ENCODE data around the gene BSND.

- no peak for TF ChIP-seq CBX5 (IDR thresholded peaks at IDR 0.05; ENCODE audit: borderline replicate concordance, low read depth)
- TF ChIP-seq ZNF165 (CRISPR knock-in tag; IDR thresholded peaks at IDR 0.05; ENCODE audit: borderline replicate concordance): no peak
- TF ChIP-seq PCBP2 (IDR thresholded peaks at IDR 0.05; ENCODE audit: low read depth, low read length, poor library complexity, severe bottlenecking): no peak
- no peak for TF ChIP-seq HMGXB4 (CRISPR knock-in tag; IDR thresholded peaks at IDR 0.05)
- TF ChIP-seq NFYB (IDR thresholded peaks at IDR 0.05; ENCODE audit: extremely low read depth, insufficient read length): no peak
- TF ChIP-seq, protein P1, sequence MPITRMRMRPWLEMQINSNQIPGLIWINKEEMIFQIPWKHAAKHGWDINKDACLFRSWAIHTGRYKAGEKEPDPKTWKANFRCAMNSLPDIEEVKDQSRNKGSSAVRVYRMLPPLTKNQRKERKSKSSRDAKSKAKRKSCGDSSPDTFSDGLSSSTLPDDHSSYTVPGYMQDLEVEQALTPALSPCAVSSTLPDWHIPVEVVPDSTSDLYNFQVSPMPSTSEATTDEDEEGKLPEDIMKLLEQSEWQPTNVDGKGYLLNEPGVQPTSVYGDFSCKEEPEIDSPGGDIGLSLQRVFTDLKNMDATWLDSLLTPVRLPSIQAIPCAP (CRISPR knock-in tag; IDR thresholded peaks at IDR 0.05; ENCODE audit: borderline replicate concordance): no peak
- no peak for TF ChIP-seq CTCF (IDR thresholded peaks at IDR 0.05 in 2 of 3, conservative IDR thresholded peaks at IDR 0.05 in 1 of 3; ENCODE audit: insufficient read depth in 2 of 3, low read depth in 1 of 3, low read length in 3 of 3)
- peak; percentile 35 for TF ChIP-seq CHD4 (IDR thresholded peaks at IDR 0.05; ENCODE audit: insufficient read depth, insufficient replicate concordance, low read depth, low read length, poor library complexity, severe bottlenecking)
- no peak for TF ChIP-seq LARP7 (IDR thresholded peaks at IDR 0.05)
- TF ChIP-seq EP300 (IDR thresholded peaks at IDR 0.05; ENCODE audit: low read length): no peak
- TF ChIP-seq GABPB1 (CRISPR knock-in tag; IDR thresholded peaks at IDR 0.05): no peak
- TF ChIP-seq ZNF766 (CRISPR knock-in tag; conservative IDR thresholded peaks at IDR 0.05): no peak
- TF ChIP-seq CCAR2 (IDR thresholded peaks at IDR 0.05; ENCODE audit: low read depth, low read length): no peak
Observed at GRCh38 chr1:54988975-54989374, 9.8 kb upstream of the BSND start.
